ENCODE measurements around the gene NUP153.
"Not testable (repeated sequence)": the region's sequence is repeated elsewhere in the genome, so short reads cannot be mapped to it uniquely, and the experiment has no call there.

The NUP153 gene

GRCh38 chr6:17599877-17600526 lies 106.7 kb downstream of the NUP153 start, which contains the start of gene FAM8A1:
TSS of gene FAM8A1 (plus strand) at chr6:17600302. CDS start at chr6:17600410, 108 bp downstream.
- DNase-seq = peak; percentile 43

- no peak for DNase-seq
Observed at GRCh38 chr6:17596085-17596484, 110.6 kb downstream of the NUP153 start.

GRCh38 chr6:17593246-17593645 lies 113.5 kb downstream of the NUP153 start:
- DNase-seq = no peak

- no peak for DNase-seq
Observed at GRCh38 chr6:17591287-17591686, 115.4 kb downstream of the NUP153 start.

- no peak for DNase-seq
Observed at GRCh38 chr6:17589406-17590096, 117.2 kb downstream of the NUP153 start.

DNA sequence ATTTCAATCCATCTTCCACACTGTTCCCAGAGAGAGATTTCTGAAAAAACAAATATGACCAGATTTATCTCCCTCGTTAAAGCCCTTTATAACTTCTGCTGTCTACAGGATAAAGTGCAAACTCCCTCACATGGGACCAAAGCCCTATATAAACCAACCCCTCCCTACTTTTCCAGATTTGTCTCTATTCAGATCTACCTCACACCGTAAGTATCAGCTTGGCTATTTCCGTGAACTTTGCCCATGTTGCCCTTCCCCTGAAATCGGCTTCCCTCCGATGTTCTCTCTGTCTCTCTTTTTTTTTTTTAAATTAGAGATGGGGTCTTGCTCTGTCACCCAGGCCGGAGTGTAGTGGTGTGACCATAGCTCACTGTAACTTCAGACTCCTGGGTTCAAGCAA lies 118.7 kb downstream of the NUP153 start:
- DNase-seq = no peak

GRCh38 chr6:17586623-17587022 lies 120.1 kb downstream of the NUP153 start:
- DNase-seq = not testable (repeated sequence)

DNA sequence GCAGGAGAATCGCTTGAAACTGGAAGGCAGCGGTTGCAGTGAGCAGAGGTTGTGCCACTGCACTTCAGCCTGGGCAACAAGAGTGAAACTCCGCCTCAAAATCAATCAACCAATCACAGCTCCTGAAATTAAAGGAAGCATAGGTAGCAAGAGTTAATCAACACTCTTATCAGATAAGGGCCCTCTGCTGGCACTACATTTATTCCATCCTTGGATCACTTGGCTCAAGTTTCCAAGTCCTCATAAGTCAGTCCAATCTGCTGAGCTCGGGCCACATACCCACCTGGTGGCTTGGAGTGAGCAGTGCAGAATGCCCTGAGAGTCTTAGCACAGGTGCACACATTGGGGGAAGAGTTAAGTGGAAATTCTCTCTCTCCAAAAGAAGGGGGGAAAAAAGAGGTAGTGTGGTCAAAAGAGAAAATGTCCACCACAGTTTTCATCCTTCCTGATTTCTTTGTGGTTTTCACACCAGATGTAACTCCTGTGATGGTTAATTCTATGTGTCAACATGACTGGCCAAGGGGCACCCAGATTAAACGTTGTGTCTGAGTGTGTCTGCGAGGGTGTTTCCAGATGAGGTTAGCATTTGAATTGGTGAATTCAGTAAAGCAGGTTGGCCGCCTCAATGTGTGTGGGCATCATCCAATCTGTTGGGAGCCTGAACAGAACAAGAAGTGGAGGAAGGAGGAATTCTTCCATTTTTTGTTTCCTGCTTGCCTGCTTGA lies 120.8 kb downstream of the NUP153 start:
- no peak for DNase-seq

DNA sequence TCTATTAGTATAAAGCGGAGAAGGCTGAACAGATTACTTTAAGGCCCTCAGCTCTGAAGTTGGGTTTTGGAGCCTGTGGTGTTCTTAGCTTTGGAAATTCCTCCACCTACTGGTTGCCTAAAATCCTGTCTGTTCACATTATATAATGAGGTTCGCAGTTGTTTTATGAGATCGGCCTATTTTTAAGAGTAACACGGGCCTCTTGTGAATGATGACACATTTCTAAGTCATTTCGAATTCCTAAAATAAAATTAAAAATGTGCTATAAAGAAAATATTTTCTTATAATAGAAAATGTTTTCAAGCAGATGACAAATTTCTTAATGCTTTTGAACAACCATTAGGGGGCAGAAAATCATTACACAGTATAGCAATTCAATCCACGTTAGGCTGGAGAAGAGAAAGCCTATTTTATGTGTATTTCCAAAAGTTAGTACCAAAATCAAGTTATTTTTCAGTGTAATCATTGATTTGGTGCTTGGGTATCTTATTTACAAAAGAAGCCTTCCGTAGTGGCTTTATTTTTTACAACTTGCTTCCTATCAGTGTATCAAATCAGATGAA lies 122.4 kb downstream of the NUP153 start:
- no peak for DNase-seq

- DNase-seq = no peak
Observed at GRCh38 chr6:17583811-17584210, 122.9 kb downstream of the NUP153 start.

DNA sequence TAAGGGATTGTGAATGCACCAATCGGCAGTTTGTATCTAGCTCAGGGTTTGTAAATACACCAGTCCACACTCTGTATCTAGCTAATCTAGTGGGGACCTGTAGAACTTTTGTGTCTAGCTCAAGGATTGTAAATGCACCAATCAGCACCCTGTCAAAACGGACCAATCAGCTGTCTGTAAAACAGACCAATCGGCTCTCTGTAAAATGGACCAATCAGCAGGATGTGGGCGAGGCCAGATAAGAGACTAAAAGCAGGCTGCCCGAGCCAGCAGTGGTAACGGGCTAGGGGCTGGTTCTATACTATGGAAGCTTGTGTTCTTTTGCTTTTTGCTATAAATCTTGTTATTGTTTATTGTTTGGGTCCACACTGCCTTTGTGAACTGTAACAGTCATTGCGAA lies 125.4 kb downstream of the NUP153 start:
- not testable (repeated sequence) for DNase-seq

DNA sequence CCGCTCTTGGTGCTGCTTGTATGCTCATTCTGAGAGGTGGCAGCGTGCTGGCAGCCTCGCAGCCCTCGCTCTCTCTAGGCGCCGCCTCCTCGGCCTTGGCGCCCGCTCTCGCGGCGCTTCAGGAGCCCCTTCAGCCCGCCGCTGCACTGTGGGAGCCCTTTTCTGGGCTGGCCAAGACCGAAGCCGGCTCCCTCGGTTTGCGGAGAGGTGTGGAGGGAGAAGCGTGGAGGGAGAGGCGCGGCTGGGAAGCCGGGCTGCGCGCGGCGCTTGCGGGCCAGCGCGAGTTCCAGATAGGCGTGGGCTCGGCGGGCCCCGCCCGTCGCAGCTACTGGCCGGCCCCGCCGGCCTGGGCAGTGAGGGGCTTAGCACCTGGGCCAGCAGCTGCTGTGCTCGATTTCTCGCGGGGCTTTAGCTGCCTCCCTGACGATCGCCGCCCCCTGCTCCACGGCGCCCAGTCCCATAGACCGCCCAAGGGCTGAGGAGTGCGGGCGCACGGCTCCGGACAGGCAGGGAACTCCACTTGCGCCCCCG lies 126.1 kb downstream of the NUP153 start:
- no peak for DNase-seq

GRCh38 chr6:17577059-17577458 lies 129.7 kb downstream of the NUP153 start:
- no peak for DNase-seq

GRCh38 chr6:17574866-17575560 lies 131.7 kb downstream of the NUP153 start:
- DNase-seq = no peak

- no peak for DNase-seq
Observed at GRCh38 chr6:17565399-17565798, 141.3 kb downstream of the NUP153 start.
